ENCODE results near the gene UGT1A4.

Gene UGT1A4

DNA sequence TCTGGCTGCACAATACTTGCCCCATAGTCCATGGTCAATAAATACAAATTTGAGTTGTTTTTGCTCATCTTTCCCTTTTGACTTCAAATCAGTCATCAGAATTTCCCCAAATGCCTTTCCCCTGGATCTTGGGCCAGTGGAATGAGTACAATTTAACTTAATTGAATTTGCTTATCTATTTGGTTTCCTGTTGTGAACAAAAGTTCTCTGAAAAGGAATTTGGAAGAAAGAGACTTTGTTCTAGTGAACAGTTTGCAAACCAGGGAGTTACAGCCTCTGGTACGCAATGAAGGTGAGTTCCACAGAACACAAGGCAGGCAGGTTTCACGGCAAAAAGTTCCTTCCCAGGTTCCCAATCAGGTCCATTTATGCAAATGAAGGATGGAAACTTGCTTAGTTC, 40.3 kb downstream of the UGT1A4 start:
- TF ChIP-seq, protein P1, sequence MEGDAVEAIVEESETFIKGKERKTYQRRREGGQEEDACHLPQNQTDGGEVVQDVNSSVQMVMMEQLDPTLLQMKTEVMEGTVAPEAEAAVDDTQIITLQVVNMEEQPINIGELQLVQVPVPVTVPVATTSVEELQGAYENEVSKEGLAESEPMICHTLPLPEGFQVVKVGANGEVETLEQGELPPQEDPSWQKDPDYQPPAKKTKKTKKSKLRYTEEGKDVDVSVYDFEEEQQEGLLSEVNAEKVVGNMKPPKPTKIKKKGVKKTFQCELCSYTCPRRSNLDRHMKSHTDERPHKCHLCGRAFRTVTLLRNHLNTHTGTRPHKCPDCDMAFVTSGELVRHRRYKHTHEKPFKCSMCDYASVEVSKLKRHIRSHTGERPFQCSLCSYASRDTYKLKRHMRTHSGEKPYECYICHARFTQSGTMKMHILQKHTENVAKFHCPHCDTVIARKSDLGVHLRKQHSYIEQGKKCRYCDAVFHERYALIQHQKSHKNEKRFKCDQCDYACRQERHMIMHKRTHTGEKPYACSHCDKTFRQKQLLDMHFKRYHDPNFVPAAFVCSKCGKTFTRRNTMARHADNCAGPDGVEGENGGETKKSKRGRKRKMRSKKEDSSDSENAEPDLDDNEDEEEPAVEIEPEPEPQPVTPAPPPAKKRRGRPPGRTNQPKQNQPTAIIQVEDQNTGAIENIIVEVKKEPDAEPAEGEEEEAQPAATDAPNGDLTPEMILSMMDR (IDR thresholded peaks at IDR 0.05; ENCODE audit: control insufficient read depth, extremely low read depth, insufficient read depth): no peak
- DNase-seq (ENCODE audit: low read depth): no peak
- H3K4me3 ChIP-seq (ENCODE audit: low read depth, low read length): no peak overlapping the region

DNA sequence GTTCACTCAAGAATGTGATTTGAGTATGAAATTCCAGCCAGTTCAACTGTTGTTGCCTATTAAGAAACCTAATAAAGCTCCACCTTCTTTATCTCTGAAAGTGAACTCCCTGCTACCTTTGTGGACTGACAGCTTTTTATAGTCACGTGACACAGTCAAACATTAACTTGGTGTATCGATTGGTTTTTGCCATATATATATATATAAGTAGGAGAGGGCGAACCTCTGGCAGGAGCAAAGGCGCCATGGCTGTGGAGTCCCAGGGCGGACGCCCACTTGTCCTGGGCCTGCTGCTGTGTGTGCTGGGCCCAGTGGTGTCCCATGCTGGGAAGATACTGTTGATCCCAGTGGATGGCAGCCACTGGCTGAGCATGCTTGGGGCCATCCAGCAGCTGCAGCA, 41.5 kb downstream of the UGT1A4 start, which contains the start of gene UGT1A1:
UGT1A1 (plus strand) TSS at position 228 of the 400 bp plus-strand sequence; CDS start at position 246, 18 bp downstream.
- DNase-seq (ENCODE audit: low read depth): no peak
- TF ChIP-seq, protein P1 (IDR thresholded peaks at IDR 0.05; ENCODE audit: control insufficient read depth, extremely low read depth, insufficient read depth): no peak
- H3K4me3 ChIP-seq (ENCODE audit: low read depth, low read length): no peak within 1 kb of the TSS

DNA sequence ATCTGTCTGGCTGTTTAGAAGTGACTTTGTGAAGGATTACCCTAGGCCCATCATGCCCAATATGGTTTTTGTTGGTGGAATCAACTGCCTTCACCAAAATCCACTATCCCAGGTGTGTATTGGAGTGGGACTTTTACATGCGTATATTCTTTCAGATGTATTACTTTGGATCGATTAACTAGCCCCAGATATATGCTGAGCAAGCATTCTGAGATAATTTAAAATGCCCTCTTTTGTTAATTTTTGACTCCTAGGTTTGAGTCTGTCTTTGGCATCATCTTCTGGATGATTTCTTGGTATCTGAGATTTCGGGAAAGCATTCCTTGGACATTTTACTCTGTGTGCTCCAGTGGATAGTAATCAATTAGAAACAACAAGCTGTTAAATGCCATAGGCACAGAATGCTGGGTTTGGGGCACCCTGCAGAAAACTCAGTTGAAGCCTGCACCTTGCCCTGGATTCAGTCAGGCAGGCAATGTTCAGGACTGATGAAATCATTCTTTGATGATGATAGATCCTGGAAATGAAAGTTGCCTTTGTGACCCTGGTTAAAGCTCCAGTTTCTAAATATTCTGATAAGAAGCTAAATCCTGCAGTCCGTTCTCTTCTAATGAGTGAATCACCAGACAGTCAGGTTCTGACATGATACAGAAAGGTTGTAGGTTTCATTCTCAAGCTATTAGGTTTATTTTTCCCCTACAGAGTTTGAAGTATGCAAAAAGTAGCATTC, 42.7 kb downstream of the UGT1A4 start:
- no peak overlapping the region for H3K4me3 ChIP-seq (ENCODE audit: low read depth, low read length)
- TF ChIP-seq, protein P1 (IDR thresholded peaks at IDR 0.05; ENCODE audit: control insufficient read depth, extremely low read depth, insufficient read depth): no peak
- DNase-seq (ENCODE audit: low read depth): no peak

DNA sequence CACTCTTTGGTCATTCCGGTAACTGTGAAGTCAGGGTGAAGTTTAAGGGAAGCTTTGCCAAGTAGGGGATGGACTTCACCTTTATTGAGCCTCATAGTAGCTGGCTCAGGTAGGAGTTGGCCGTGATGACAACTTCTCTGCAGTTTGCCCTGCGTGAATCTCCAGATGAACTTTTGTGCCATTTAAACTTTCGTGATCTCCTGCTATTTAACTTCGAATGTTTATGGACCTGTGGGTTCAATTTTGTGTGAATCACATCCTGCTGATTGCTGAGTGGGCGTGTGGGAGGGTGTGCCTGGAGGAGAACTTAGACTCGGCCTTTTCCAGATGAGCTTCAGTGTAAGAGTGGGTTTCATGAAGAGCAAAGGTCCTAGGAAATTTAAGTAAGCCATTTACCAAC, 45.7 kb downstream of the UGT1A4 start:
- H3K4me3 ChIP-seq (ENCODE audit: low read depth, low read length): no peak overlapping the region
- no peak for DNase-seq (ENCODE audit: low read depth)
- TF ChIP-seq, protein P1 (IDR thresholded peaks at IDR 0.05; ENCODE audit: control insufficient read depth, extremely low read depth, insufficient read depth): no peak

DNA sequence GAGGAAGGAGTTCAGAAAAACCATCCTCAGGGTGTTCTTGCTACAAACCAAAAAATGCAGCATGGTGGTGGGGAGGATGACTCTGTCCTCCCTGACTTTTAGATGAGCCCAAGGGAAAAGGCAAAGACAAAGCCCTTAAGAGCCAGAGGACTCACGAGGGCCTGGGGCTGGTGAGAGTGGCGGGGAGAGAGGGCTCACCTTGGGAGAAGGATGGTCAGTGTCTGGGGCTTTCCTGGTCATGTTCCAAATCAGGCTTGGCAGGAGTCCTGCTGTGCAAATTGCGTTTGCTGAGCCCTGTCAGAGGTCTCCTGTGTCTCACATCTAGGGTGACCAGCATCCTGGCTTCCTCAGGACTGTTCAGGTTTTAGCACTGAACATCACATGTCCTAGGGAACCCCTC, 46.2 kb downstream of the UGT1A4 start:
- no peak overlapping the region for H3K4me3 ChIP-seq (ENCODE audit: low read depth, low read length)
- TF ChIP-seq, protein P1 (IDR thresholded peaks at IDR 0.05; ENCODE audit: control insufficient read depth, extremely low read depth, insufficient read depth): no peak
- DNase-seq (ENCODE audit: low read depth): no peak

DNA sequence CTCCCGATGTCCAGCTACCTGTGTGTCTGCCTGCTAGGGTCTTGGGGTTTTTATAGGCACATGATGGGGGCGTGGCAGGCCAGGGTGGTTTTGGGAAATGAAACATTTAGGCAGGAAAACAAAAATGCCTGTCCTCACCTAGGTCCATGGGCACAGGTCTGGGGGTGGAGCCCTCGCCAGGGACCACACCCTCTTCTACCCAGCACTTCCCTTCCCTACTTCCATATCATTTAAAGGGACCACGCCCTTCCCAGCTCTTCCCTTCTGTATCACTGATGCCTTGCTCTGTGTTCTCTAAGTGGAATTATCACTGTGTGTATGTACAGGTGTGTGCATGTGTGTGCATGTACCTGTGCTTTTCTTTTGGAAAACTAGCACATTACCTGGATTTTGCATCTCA, 47.9 kb downstream of the UGT1A4 start:
- no peak overlapping the region for H3K4me3 ChIP-seq (ENCODE audit: low read depth, low read length)
- DNase-seq (ENCODE audit: low read depth): no peak
- TF ChIP-seq, protein P1 (IDR thresholded peaks at IDR 0.05; ENCODE audit: control insufficient read depth, extremely low read depth, insufficient read depth): no peak

DNA sequence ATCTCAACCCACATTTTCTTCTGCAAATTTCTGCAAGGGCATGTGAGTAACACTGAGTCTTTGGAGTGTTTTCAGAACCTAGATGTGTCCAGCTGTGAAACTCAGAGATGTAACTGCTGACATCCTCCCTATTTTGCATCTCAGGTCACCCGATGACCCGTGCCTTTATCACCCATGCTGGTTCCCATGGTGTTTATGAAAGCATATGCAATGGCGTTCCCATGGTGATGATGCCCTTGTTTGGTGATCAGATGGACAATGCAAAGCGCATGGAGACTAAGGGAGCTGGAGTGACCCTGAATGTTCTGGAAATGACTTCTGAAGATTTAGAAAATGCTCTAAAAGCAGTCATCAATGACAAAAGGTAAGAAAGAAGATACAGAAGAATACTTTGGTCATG, 49.5 kb downstream of the UGT1A4 start:
- TF ChIP-seq, protein P1 (IDR thresholded peaks at IDR 0.05; ENCODE audit: control insufficient read depth, extremely low read depth, insufficient read depth): no peak
- H3K4me3 ChIP-seq (ENCODE audit: low read depth, low read length): no peak overlapping the region
- no peak for DNase-seq (ENCODE audit: low read depth)
